Right renal cortex interstitium (tissue), 3 donors: ENCODE measurements around the gene ISCU. TPM values are rescaled to one million over a fixed set of nuclear protein-coding genes. Genes with fewer than 3 reads are reported as not detected.

Experiments
- DNase-seq, 3 donors: peaks; one replicate each; pipeline ENCODE4 v3.0.0-alpha.2; 2013; ENCODE audit warnings: low read depth in 3 of 3, low spot score in 2 of 3
- polyA plus RNA-seq, 3 donors: library from polyadenylated mRNA; unstranded; fragments of 120-200 nt; gene quantifications; one replicate each; pipeline ENCODE4 v1.2.1, GENCODE V29; 2013; ENCODE audit not compliant: insufficient read length in 3 of 3

The ISCU gene
- polyA plus RNA-seq, 3 donors, result 114 to 127 (median 120) TPM

- no peak for DNase-seq
Measured at GRCh38 chr12:108602209-108602705, 39.9 kb downstream of the ISCU start.

- DNase-seq, result no peak
Measured at GRCh38 chr12:108602976-108603704, 40.7 kb downstream of the ISCU start.

- DNase-seq, result no peak
Measured at GRCh38 chr12:108603743-108604142, 41.3 kb downstream of the ISCU start.

- no peak for DNase-seq
Measured at GRCh38 chr12:108604208-108604941, 42.0 kb downstream of the ISCU start.

GRCh38 chr12:108605000-108605689 is 42.7 kb downstream of the ISCU start:
- no peak for DNase-seq

GRCh38 chr12:108605690-108606406 is 43.5 kb downstream of the ISCU start:
- DNase-seq, result no peak

GRCh38 chr12:108606492-108606891 is 44.1 kb downstream of the ISCU start:
- no peak for DNase-seq

- no peak for DNase-seq
Measured at GRCh38 chr12:108607981-108608600, 45.7 kb downstream of the ISCU start.

GRCh38 chr12:108608616-108609015 is 46.2 kb downstream of the ISCU start:
- no peak for DNase-seq

- DNase-seq, result peak; percentile 65 to 75 (median 72)
Measured at GRCh38 chr12:108609537-108610335, 47.3 kb downstream of the ISCU start.

- no peak for DNase-seq
Measured at GRCh38 chr12:108610336-108610815, 48.0 kb downstream of the ISCU start.

GRCh38 chr12:108610856-108611605 is 48.6 kb downstream of the ISCU start:
- DNase-seq, result no peak

GRCh38 chr12:108611884-108612415 is 49.6 kb downstream of the ISCU start:
- no peak for DNase-seq

GRCh38 chr12:108612788-108613282 is 50.4 kb downstream of the ISCU start:
- DNase-seq, result no peak

- no peak for DNase-seq
Measured at GRCh38 chr12:108613548-108613947, 51.2 kb downstream of the ISCU start.

- DNase-seq, result no peak
Measured at GRCh38 chr12:108614041-108614440, 51.6 kb downstream of the ISCU start.

GRCh38 chr12:108614639-108615038 is 52.2 kb downstream of the ISCU start:
- DNase-seq, result no peak

GRCh38 chr12:108615918-108616317 is 53.5 kb downstream of the ISCU start:
- DNase-seq, result no peak
